ENCODE measurements around the gene TBL1X.

- TF ChIP-seq POLR2A (IDR thresholded peaks at IDR 0.05; ENCODE audit: low read length) (no peak), GATA1 (IDR thresholded peaks at IDR 0.05; ENCODE audit: low read depth, low read length) (no peak)
These were observed 95.4 kb downstream of the TBL1X start for GRCh38 chrX:9560219-9560618.
